Measurements from ENCODE around the gene E2F1. TPM values are rescaled to one million over a fixed set of nuclear protein-coding genes. Genes with fewer than 3 reads are reported as not detected.

E2F1 gene
- total and polyA plus RNA-seq, 2 donors (not counting 3 experiments of a cell fraction or from before 2014, with no cell fraction given), result 20.7 to 29.6 TPM

DNA sequence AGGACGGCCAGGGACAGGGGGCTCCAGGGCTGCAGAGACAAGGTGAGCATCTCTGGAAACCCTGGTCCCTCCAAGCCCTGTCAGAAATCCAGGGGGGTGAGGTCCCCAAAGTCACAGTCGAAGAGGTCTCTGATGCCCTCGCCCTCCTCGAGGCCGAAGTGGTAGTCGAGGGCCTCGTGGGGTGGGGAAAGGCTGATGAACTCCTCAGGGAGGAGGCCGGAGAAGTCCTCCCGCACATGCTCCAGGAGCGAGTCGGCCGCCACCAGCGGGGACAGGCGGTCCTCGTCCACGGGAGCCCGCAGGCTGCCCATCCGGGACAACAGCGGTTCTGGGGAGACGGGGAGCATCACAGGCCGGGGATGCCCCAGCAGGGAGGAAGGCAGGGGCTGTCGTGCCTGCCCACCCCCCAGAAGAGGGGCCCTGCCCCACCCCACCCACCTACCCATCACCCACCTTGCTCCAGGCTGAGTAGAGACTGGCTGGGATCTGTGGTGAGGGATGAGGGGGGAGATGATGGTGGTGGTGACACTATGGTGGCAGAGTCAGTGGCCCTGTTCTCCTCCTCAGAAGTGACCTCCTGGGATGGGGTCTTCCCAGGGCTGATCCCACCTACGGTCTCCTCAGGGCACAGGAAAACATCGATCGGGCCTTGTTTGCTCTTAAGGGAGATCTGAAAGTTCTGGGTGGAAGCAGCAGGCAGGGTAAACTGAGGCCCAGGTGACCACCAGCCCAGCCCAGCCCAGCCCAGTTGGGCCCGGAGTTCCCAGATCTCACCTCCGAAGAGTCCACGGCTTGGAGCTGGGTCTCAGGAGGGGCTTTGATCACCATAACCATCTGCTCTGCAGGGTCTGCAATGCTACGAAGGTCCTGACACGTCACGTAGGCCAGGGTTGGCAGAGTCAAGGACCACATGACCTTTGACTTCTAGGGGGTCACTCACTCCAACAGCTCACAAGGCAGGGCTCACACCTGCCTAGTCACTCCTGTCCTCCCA, 9.2 kb downstream of the E2F1 start:
- dilution Hi-C loops (cut with MboI; ENCODE audit: extremely low pct_ligation_motif_present, low sequenced_read_pairs) (no loop called here), intact Hi-C loops (cut with micrococcal nuclease) (no loop called here)
- POLR2A ChIA-PET, result no interaction called here
- Histone ChIP-seq H2AFZ (ENCODE audit: low read depth, low read length) (no peak overlapping the region), H3K9me3 (replicated peaks; ENCODE audit: control insufficient read depth, insufficient read depth, low read length) (no peaks in the 10 kb centered on the region), H3K9me1 (replicated peaks; ENCODE audit: control insufficient read depth, extremely low read depth, insufficient read depth, low read length) (no peaks in the 10 kb centered on the region), H3K4me1 (ENCODE audit: control insufficient read depth, extremely low read depth, insufficient read depth, low read length) (peaks cover 15% of the 10 kb centered on the region), H3K27me3 (ENCODE audit: control insufficient read depth in 2 of 2, insufficient read depth in 2 of 2, low read length in 2 of 2) (no peaks in the 10 kb centered on the region), H3K9ac (replicated peaks; ENCODE audit: extremely low read depth, insufficient read depth, low read length) (no peak overlapping the region), H3K4me3 (replicated peaks in 1 of 3; ENCODE audit: insufficient read depth in 1 of 3, low read depth in 1 of 3, low read length in 3 of 3) (no peak overlapping the region), H4K20me1 (replicated peaks; ENCODE audit: control insufficient read depth, extremely low read depth, insufficient read depth, low read length) (no peaks in the 10 kb centered on the region), H3K36me3 (ENCODE audit: control insufficient read depth in 2 of 2, extremely low read depth in 1 of 2, insufficient read depth in 2 of 2, low read length in 2 of 2) (no peaks in the 10 kb centered on the region), H3K27ac (ENCODE audit: insufficient read depth, low read depth, low read length) (no peak overlapping the region), H3K79me2 (ENCODE audit: control insufficient read depth, insufficient read depth, low read length) (peaks cover 4% of the 10 kb centered on the region), H3K4me2 (ENCODE audit: insufficient read depth, low read length) (no peak overlapping the region)
- no peak for FAIRE-seq
- DNase-seq (ENCODE audit: low read depth, low spot score), result no peak
- TF ChIP-seq JUN (IDR thresholded peaks at IDR 0.05; ENCODE audit: borderline replicate concordance, insufficient read depth, insufficient read length, low read depth) (no peak), POLR2A (IDR thresholded peaks at IDR 0.05; ENCODE audit: low read depth, low read length) (no peak), POLR2AphosphoS5 (IDR thresholded peaks at IDR 0.05; ENCODE audit: insufficient read depth, low read depth, low read length) (no peak)
- no TSS peak for BruUV-seq (replicated peaks)
- CTCF ChIA-PET, result interaction anchor here (1.6 kb wide), 1 partner anchor 8 kb away, joined by 4 read pairs; no protein-coding TSS in a partner anchor

DNA sequence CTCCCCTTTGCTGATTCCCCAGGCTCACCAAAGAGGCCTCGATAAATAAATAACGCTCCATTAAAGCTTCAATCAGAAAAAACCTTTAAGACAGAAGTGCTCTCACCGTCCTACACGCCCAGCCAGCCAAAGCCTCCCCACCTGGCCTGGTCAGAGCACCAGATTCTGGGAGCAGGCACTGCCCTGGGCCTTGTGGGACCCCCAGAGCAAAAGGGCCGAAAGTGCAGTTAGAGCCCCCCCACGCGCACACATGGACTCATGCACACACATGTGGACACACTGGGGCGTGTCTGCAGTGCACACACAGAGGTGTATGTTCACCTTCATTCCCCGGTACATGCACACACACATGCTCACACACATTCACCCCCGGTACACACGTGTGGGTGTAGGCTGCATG, 10.1 kb downstream of the E2F1 start:
- ChIA-PET CTCF (interaction anchor here (0.7 to 1.6 kb wide), 2 partner anchors 9 to 15 kb away, joined by 3 to 4 read pairs; no protein-coding TSS in a partner anchor), POLR2A (no interaction called here)
- DNase-seq (ENCODE audit: low read depth, low spot score) (no peak), FAIRE-seq (no peak)
- Histone ChIP-seq H3K36me3 (ENCODE audit: control insufficient read depth in 2 of 2, extremely low read depth in 1 of 2, insufficient read depth in 2 of 2, low read length in 2 of 2) (no peaks in the 10 kb centered on the region), H3K79me2 (ENCODE audit: control insufficient read depth, insufficient read depth, low read length) (no peaks in the 10 kb centered on the region), H3K9me1 (replicated peaks; ENCODE audit: control insufficient read depth, extremely low read depth, insufficient read depth, low read length) (no peaks in the 10 kb centered on the region), H3K9ac (replicated peaks; ENCODE audit: extremely low read depth, insufficient read depth, low read length) (no peak overlapping the region), H3K27ac (ENCODE audit: insufficient read depth, low read depth, low read length) (no peak overlapping the region), H2AFZ (ENCODE audit: low read depth, low read length) (no peak overlapping the region), H3K9me3 (replicated peaks; ENCODE audit: control insufficient read depth, insufficient read depth, low read length) (no peaks in the 10 kb centered on the region), H3K27me3 (ENCODE audit: control insufficient read depth in 2 of 2, insufficient read depth in 2 of 2, low read length in 2 of 2) (no peaks in the 10 kb centered on the region), H4K20me1 (replicated peaks; ENCODE audit: control insufficient read depth, extremely low read depth, insufficient read depth, low read length) (no peaks in the 10 kb centered on the region), H3K4me1 (ENCODE audit: control insufficient read depth, extremely low read depth, insufficient read depth, low read length) (peaks cover 15% of the 10 kb centered on the region), H3K4me3 (replicated peaks in 1 of 3; ENCODE audit: insufficient read depth in 1 of 3, low read depth in 1 of 3, low read length in 3 of 3) (no peak overlapping the region), H3K4me2 (ENCODE audit: insufficient read depth, low read length) (no peak overlapping the region)
- BruUV-seq (replicated peaks), result no TSS peak
- intact Hi-C loops (cut with micrococcal nuclease) (no loop called here), dilution Hi-C loops (cut with MboI; ENCODE audit: extremely low pct_ligation_motif_present, low sequenced_read_pairs) (no loop called here)
- TF ChIP-seq GATA2 (IDR thresholded peaks at IDR 0.05; ENCODE audit: insufficient read depth, insufficient read length, low read depth, low read length), result no peak
- TF ChIP-seq MYC (IDR thresholded peaks at IDR 0.05; ENCODE audit: low read depth, low read length), result no peak
- no peak for TF ChIP-seq JUN (IDR thresholded peaks at IDR 0.05; ENCODE audit: borderline replicate concordance, insufficient read depth, insufficient read length, low read depth)
- TF ChIP-seq EZH2 (IDR thresholded peaks at IDR 0.05; ENCODE audit: borderline replicate concordance, low read depth, low read length, severe bottlenecking), result no peak
- TF ChIP-seq, protein P1, sequence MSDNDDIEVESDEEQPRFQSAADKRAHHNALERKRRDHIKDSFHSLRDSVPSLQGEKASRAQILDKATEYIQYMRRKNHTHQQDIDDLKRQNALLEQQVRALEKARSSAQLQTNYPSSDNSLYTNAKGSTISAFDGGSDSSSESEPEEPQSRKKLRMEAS (IDR thresholded peaks at IDR 0.05; ENCODE audit: insufficient read depth, insufficient read length), result no peak
- no peak for TF ChIP-seq POLR2A (IDR thresholded peaks at IDR 0.05; ENCODE audit: low read depth, low read length)
- no peak for TF ChIP-seq POLR2AphosphoS5 (IDR thresholded peaks at IDR 0.05; ENCODE audit: insufficient read depth, low read depth, low read length)
- TF ChIP-seq FOS (IDR thresholded peaks at IDR 0.05; ENCODE audit: borderline replicate concordance, insufficient read depth, low read length), result no peak
- TF ChIP-seq, protein P2, sequence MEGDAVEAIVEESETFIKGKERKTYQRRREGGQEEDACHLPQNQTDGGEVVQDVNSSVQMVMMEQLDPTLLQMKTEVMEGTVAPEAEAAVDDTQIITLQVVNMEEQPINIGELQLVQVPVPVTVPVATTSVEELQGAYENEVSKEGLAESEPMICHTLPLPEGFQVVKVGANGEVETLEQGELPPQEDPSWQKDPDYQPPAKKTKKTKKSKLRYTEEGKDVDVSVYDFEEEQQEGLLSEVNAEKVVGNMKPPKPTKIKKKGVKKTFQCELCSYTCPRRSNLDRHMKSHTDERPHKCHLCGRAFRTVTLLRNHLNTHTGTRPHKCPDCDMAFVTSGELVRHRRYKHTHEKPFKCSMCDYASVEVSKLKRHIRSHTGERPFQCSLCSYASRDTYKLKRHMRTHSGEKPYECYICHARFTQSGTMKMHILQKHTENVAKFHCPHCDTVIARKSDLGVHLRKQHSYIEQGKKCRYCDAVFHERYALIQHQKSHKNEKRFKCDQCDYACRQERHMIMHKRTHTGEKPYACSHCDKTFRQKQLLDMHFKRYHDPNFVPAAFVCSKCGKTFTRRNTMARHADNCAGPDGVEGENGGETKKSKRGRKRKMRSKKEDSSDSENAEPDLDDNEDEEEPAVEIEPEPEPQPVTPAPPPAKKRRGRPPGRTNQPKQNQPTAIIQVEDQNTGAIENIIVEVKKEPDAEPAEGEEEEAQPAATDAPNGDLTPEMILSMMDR (IDR thresholded peaks at IDR 0.05; ENCODE audit: extremely low read depth in 1 of 2, insufficient read depth in 1 of 2, low read depth in 1 of 2, low read length in 2 of 2), result no peak
